VCaP (cell line): Measurements from ENCODE around the gene SPRY4.
"Not testable (repeated sequence)": the region's sequence is repeated elsewhere in the genome, so short reads cannot be mapped to it uniquely, and the experiment has no call there.

Experiments used
- H3K27ac ChIP-seq: fragments of 450-650 bp; 2 replicates; pipeline ENCODE4 v1.5.1; 2017
- TF ChIP-seq, protein P1 (sequence below): fragments of 450-650 bp; conservative IDR thresholded peaks from 2 replicates; pipeline ENCODE4 v1.5.1; 2017; ENCODE audit warnings: mild to moderate bottlenecking, moderate library complexity

SPRY4 gene

GRCh38 chr5:142350021-142350420 lies 25.2 kb upstream of the SPRY4 start:
- no peak overlapping the region for H3K27ac ChIP-seq
- TF ChIP-seq, protein P1, sequence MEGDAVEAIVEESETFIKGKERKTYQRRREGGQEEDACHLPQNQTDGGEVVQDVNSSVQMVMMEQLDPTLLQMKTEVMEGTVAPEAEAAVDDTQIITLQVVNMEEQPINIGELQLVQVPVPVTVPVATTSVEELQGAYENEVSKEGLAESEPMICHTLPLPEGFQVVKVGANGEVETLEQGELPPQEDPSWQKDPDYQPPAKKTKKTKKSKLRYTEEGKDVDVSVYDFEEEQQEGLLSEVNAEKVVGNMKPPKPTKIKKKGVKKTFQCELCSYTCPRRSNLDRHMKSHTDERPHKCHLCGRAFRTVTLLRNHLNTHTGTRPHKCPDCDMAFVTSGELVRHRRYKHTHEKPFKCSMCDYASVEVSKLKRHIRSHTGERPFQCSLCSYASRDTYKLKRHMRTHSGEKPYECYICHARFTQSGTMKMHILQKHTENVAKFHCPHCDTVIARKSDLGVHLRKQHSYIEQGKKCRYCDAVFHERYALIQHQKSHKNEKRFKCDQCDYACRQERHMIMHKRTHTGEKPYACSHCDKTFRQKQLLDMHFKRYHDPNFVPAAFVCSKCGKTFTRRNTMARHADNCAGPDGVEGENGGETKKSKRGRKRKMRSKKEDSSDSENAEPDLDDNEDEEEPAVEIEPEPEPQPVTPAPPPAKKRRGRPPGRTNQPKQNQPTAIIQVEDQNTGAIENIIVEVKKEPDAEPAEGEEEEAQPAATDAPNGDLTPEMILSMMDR = no peak

DNA sequence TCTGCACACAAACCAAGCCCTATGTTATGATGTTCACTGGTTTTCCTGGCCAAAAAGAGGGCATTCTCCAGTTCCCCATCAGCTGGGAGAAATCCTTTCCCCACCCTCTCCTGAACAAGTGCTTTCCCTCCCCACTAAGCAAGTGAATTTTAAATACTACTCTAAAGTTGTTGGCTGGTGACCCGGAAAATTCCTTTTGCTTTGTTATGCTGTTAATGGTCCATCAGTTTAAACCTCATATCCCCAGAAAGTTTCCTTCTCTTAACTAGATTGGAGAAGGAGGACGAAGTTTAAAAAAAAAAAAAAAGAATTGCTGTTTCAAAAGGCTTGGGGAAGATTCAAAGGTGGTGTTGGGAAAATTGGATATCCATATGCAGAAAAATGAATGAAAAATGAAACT lies 21.9 kb upstream of the SPRY4 start:
- TF ChIP-seq, protein P1 = no peak
- H3K27ac ChIP-seq = no peak overlapping the region

DNA sequence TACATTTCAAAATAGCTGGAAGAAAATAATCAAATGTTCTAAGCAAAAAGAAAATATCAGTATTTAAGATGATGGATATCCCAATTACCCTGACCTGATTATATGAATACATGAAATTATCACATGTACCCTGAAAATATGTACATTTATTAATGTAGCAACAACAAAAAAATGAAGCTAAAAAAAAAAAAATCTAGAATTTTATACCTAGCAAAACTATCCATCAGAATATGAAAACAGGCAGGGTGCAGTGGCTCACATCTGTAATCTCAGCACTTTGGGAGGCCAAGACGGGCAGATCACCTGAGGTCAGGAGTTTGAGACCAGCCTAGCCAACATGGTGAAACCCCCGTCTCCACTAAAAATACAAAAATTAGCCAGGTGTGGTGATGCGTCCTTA lies 20.1 kb upstream of the SPRY4 start:
- not testable (repeated sequence) for H3K27ac ChIP-seq

DNA sequence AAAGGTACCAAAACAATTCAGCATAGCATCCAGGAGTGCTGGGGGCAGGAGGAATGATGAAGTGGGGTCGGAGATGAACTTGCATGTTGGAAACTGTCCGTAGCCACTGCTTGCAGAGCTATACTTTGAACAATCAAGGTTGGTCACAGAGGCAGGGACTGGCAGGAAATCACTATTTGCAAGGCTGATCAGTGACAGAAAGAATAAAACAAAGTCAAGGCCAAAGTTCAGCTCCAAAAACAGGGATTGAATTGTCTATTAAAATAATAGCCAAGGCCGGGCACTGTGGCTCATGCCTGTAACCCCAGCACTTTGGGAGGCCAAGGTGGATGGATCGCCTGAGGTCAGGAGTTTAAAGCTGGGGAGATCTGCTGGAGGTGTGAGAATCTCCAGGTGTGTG lies 18.7 kb upstream of the SPRY4 start:
- TF ChIP-seq, protein P1 = no peak
- H3K27ac ChIP-seq = no peak overlapping the region

- H3K27ac ChIP-seq = no peak overlapping the region
- TF ChIP-seq, protein P1 = no peak
Measured at GRCh38 chr5:142342128-142342981, 17.5 kb upstream of the SPRY4 start.

GRCh38 chr5:142339781-142340180 lies 15.0 kb upstream of the SPRY4 start:
- TF ChIP-seq, protein P1 = no peak
- no peak overlapping the region for H3K27ac ChIP-seq

DNA sequence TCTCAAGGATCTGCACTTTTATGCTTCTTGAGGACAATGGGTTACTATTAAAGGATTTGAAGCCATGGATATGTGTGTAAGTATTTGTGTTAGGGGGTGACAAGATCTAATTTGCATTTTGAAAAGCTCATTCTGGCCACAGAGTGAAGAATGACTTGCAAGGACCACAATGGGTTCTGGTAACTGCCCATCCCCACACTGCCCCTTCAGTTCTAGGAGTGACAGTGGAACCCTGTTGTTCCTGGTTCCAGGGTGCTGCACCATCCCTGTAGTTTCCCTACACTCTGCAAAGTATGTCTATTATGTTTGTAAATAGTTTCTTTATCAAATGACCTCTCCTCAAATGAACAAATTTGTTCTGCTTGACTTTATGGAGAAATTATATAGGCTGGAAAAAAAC lies 9.7 kb upstream of the SPRY4 start:
- no peak overlapping the region for H3K27ac ChIP-seq
- TF ChIP-seq, protein P1 = no peak

GRCh38 chr5:142333749-142334148 lies 8.9 kb upstream of the SPRY4 start:
- H3K27ac ChIP-seq = not testable (repeated sequence)

- H3K27ac ChIP-seq = no peak overlapping the region
- TF ChIP-seq, protein P1 = no peak
Measured at GRCh38 chr5:142330444-142330843, 5.6 kb upstream of the SPRY4 start.
